Vagina (tissue), 2 donors: ENCODE measurements around the gene MRTFB.

Experiments used
- POLR2A ChIP-seq, 2 donors: fragments of 450-650 bp; IDR thresholded peaks; one replicate each; pipeline ENCODE4 v1.6.1; 2017; ENCODE audit warnings: antibody characterized with exemption in 2 of 2, mild to moderate bottlenecking in 2 of 2, moderate library complexity in 2 of 2
- POLR2AphosphoS5 ChIP-seq, 2 donors: sonication (generic); formaldehyde crosslinking; IDR thresholded peaks; one replicate each; pipeline ENCODE4 v1.9.0; 2017; ENCODE audit warnings: antibody characterized with exemption in 2 of 2, mild to moderate bottlenecking in 2 of 2, low read depth in 1 of 2; ENCODE audit not compliant: insufficient read depth in 1 of 2
- TF ChIP-seq, protein P1 (sequence below), 3 experiments: fragments of 450-650 bp in 2 of 3; fragments of 200-600 bp in 1 of 3; sonication (generic) in 1 of 3; IDR thresholded peaks; one replicate each; pipeline ENCODE4 v1.5.1; 2017 to 2019; ENCODE audit warnings: antibody characterized with exemption in 3 of 3, mild to moderate bottlenecking in 2 of 3, moderate library complexity in 2 of 3

DNA sequence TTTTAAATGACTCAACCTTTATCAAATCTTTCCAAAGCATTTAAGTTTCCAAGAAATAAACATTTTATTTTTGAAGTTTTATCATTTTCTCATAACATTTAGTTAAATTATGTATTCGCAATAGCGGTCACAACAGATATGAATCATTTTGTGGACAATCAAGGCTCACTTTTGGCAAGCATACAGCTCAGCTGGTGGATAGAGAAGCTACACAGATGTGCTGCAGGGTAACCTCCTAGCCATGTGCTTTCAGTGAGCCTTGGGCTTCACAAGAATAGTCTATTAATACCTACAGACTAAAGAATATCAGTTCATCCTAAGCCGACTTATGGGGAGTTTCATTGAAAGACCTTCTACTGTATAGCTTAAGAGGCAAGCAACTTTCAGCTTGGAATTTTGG lies 144.8 kb downstream of the MRTFB start:
- TF ChIP-seq, protein P1, sequence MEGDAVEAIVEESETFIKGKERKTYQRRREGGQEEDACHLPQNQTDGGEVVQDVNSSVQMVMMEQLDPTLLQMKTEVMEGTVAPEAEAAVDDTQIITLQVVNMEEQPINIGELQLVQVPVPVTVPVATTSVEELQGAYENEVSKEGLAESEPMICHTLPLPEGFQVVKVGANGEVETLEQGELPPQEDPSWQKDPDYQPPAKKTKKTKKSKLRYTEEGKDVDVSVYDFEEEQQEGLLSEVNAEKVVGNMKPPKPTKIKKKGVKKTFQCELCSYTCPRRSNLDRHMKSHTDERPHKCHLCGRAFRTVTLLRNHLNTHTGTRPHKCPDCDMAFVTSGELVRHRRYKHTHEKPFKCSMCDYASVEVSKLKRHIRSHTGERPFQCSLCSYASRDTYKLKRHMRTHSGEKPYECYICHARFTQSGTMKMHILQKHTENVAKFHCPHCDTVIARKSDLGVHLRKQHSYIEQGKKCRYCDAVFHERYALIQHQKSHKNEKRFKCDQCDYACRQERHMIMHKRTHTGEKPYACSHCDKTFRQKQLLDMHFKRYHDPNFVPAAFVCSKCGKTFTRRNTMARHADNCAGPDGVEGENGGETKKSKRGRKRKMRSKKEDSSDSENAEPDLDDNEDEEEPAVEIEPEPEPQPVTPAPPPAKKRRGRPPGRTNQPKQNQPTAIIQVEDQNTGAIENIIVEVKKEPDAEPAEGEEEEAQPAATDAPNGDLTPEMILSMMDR (IDR thresholded peaks at IDR 0.05): no peak
- TF ChIP-seq POLR2A (IDR thresholded peaks at IDR 0.05) (no peak), POLR2AphosphoS5 (IDR thresholded peaks at IDR 0.05; ENCODE audit: insufficient read depth in 1 of 2, low read depth in 1 of 2) (no peak)
